Measurements from ENCODE around the gene LNX2.

The LNX2 gene

DNA sequence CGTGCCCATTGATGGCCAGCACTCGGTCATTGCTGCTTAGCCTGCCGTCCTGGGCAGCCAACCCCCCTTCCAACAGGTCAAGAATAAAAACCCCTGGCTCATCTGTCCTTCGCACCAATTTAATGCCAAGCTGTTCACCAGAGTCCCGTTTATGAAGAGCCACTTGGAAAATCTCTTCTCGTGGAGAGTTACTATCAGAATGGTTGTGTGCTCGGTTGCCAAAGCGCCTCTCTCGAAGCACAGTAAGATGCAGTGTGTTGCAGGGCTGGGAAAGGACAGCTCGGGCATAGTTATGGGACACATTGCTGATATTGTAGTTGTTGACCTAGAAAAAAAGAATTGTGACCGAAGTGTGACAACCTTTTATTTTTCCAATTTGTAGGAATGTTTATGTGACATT is 57.9 kb downstream of the LNX2 start:
- Histone ChIP-seq H3K27me3 (ENCODE audit: control insufficient read depth, insufficient read depth, low read length) (no peaks in the 10 kb centered on the region), H3K4me3 (ENCODE audit: low read depth, low read length) (no peak overlapping the region), H3K27ac (no peak overlapping the region), H3K9me3 (ENCODE audit: control insufficient read depth, low read length) (no peaks in the 10 kb centered on the region), H3K4me2 (ENCODE audit: low read length) (no peak overlapping the region), H2AFZ (no peak overlapping the region), H3K9ac (no peak overlapping the region), H3K4me1 (no peaks in the 10 kb centered on the region), H3K79me2 (no peaks in the 10 kb centered on the region), H3K36me3 (ENCODE audit: control insufficient read depth, insufficient read depth, low read length) (no peaks in the 10 kb centered on the region)
- TF ChIP-seq, protein P1, sequence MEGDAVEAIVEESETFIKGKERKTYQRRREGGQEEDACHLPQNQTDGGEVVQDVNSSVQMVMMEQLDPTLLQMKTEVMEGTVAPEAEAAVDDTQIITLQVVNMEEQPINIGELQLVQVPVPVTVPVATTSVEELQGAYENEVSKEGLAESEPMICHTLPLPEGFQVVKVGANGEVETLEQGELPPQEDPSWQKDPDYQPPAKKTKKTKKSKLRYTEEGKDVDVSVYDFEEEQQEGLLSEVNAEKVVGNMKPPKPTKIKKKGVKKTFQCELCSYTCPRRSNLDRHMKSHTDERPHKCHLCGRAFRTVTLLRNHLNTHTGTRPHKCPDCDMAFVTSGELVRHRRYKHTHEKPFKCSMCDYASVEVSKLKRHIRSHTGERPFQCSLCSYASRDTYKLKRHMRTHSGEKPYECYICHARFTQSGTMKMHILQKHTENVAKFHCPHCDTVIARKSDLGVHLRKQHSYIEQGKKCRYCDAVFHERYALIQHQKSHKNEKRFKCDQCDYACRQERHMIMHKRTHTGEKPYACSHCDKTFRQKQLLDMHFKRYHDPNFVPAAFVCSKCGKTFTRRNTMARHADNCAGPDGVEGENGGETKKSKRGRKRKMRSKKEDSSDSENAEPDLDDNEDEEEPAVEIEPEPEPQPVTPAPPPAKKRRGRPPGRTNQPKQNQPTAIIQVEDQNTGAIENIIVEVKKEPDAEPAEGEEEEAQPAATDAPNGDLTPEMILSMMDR (IDR thresholded peaks at IDR 0.05), result no peak

DNA sequence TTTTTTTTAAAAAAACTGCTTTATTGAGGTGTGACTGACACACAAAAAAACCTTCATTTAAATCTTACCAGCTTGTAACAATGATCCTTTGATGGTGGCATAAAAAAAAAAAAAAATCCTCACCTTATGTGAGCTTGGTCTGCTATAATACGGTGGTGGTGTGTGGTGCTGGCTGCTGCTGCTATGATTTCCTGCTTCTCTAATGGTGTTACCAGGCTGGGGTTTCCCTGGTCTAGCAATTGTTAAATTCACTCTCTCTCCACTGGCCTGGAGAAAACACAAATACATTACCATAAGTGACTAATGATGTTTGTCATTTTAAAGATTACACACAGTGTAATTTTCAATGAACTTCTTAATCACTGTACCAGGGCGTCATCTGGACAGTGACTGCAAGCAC is 60.6 kb downstream of the LNX2 start:
- no peaks in the 10 kb centered on the region for H3K79me2 ChIP-seq
- TF ChIP-seq, protein P1 (IDR thresholded peaks at IDR 0.05), result no peak
- H3K27ac ChIP-seq, result no peak overlapping the region
- H3K4me2 ChIP-seq (ENCODE audit: low read length), result no peak overlapping the region
- H3K36me3 ChIP-seq (ENCODE audit: control insufficient read depth, insufficient read depth, low read length), result no peaks in the 10 kb centered on the region
- no peaks in the 10 kb centered on the region for H3K9me3 ChIP-seq (ENCODE audit: control insufficient read depth, low read length)
- H3K27me3 ChIP-seq (ENCODE audit: control insufficient read depth, insufficient read depth, low read length), result no peaks in the 10 kb centered on the region
- no peak overlapping the region for H2AFZ ChIP-seq
- H3K4me3 ChIP-seq (ENCODE audit: low read depth, low read length), result no peak overlapping the region
- H3K4me1 ChIP-seq, result no peaks in the 10 kb centered on the region
- no peak overlapping the region for H3K9ac ChIP-seq

DNA sequence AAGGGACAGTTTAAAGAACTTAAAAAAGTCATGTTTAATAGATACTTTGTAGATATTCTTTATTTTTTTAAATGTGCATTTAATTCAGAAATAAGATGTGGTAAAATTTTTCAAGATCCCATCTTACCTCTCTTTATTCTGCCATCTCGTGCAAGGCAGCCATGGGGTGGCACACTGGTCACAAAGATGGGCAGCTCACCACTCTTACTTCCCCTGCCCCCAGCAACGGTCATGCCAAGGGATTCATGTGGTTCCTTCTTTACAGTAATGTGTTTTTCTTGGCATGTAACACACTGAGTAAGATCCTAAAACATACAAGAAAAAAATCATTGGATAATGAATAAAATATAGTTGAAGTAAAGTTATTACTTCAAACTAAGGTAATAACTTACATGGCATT is 64.2 kb downstream of the LNX2 start:
- Histone ChIP-seq H3K9ac (no peak overlapping the region), H2AFZ (no peak overlapping the region), H3K4me2 (ENCODE audit: low read length) (no peak overlapping the region), H3K9me3 (ENCODE audit: control insufficient read depth, low read length) (no peaks in the 10 kb centered on the region), H3K4me1 (no peaks in the 10 kb centered on the region), H3K27ac (no peak overlapping the region), H3K79me2 (no peaks in the 10 kb centered on the region), H3K36me3 (ENCODE audit: control insufficient read depth, insufficient read depth, low read length) (no peaks in the 10 kb centered on the region), H3K27me3 (ENCODE audit: control insufficient read depth, insufficient read depth, low read length) (no peaks in the 10 kb centered on the region), H3K4me3 (ENCODE audit: low read depth, low read length) (no peak overlapping the region)
- TF ChIP-seq, protein P1 (IDR thresholded peaks at IDR 0.05), result no peak

DNA sequence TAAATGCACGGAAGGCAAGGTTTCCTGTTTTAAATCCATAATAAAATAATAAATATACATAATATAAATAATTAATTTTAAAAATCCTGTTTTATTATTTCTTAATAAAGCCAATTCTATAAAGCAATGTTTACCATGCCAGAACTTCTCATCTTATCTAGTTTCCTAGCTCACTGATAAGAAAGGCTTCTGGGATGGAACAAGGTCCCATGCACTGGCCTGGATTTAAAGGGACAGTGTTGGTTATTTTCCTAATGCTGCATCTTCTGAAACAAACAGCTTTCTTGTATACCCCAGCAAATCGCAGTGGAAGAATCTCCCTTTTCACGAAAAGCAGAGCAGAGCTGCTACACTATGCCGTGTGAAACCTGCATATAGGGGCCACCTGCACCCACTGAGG is 68.8 kb downstream of the LNX2 start:
- TF ChIP-seq, protein P1 (IDR thresholded peaks at IDR 0.05), result no peak
- Histone ChIP-seq H3K4me2 (ENCODE audit: low read length) (no peak overlapping the region), H3K4me3 (ENCODE audit: low read depth, low read length) (no peak overlapping the region), H3K9me3 (ENCODE audit: control insufficient read depth, low read length) (no peaks in the 10 kb centered on the region), H3K36me3 (ENCODE audit: control insufficient read depth, insufficient read depth, low read length) (no peaks in the 10 kb centered on the region), H3K27ac (no peak overlapping the region), H3K9ac (no peak overlapping the region), H2AFZ (no peak overlapping the region), H3K27me3 (ENCODE audit: control insufficient read depth, insufficient read depth, low read length) (no peaks in the 10 kb centered on the region), H3K79me2 (no peaks in the 10 kb centered on the region), H3K4me1 (no peaks in the 10 kb centered on the region)

DNA sequence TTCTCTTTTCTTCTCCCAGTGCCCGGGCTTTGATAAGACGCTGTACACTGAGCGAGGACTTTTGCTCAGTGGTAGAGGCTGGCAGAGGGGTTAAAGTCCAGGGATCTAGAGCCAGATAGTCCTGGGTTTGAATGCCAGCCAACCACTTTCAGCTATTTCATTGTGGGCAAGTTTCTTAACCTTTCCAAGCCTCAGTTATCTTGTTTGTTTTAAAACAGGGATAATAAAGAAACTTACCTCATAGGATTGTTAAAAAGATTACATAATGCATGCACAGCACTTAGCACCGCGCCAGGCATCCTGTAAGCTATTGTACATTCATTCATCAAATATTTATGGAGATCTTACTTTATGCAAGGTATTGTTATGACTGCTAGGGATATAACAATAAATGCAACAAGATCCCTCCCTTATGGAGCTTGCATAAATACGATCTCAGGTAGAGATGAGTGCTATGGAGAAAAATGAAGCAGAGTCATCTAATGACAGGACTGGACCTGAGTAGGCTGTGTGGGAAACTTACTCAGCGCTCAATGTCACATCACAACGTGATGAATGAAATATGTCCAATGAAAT is 70.8 kb downstream of the LNX2 start:
- H3K27ac ChIP-seq, result no peak overlapping the region
- TF ChIP-seq, protein P1 (IDR thresholded peaks at IDR 0.05), result no peak
- H3K79me2 ChIP-seq, result no peaks in the 10 kb centered on the region
- H3K4me2 ChIP-seq (ENCODE audit: low read length), result no peak overlapping the region
- no peaks in the 10 kb centered on the region for H3K9me3 ChIP-seq (ENCODE audit: control insufficient read depth, low read length)
- no peak overlapping the region for H3K4me3 ChIP-seq (ENCODE audit: low read depth, low read length)
- H3K9ac ChIP-seq, result no peak overlapping the region
- no peak overlapping the region for H2AFZ ChIP-seq
- no peaks in the 10 kb centered on the region for H3K27me3 ChIP-seq (ENCODE audit: control insufficient read depth, insufficient read depth, low read length)
- no peaks in the 10 kb centered on the region for H3K36me3 ChIP-seq (ENCODE audit: control insufficient read depth, insufficient read depth, low read length)
- H3K4me1 ChIP-seq, result no peaks in the 10 kb centered on the region
